A673 (cell line): ENCODE measurements around the gene CCL4. TPM values are rescaled to one million over a fixed set of nuclear protein-coding genes. Genes with fewer than 3 reads are reported as not detected.
"Not testable (repeated sequence)": the region's sequence is repeated elsewhere in the genome, so short reads cannot be mapped to it uniquely, and the experiment has no call there.

Source experiments
- BruUV-seq: library from RNA; stranded (reverse); fragments of 400-500 nt; replicated peaks from 2 replicates; lab custom pipeline; 2021; lab: Mats Ljungman, UMichigan
- CTCF ChIA-PET: fragments of 300-600 bp; sonication (Branson Sonifier 250); formaldehyde crosslinking; loops from one replicate; lab custom pipeline; 2022; ENCODE audit warnings: antibody characterized with exemption; lab: Charles Lee
- POLR2A ChIA-PET: fragments of 300-600 bp; sonication (Branson Sonifier 250); formaldehyde crosslinking; loops from one replicate; lab custom pipeline; 2022; ENCODE audit warnings: antibody characterized with exemption; ENCODE audit not compliant: low non-redundant PET; lab: Charles Lee
- DNase-seq: peaks from one replicate; pipeline ENCODE4 v3.0.0-alpha.2; 2015; ENCODE audit warnings: low spot score
- H3K27ac ChIP-seq: fragments of 200-600 bp; sonication (generic); 2 replicates; pipeline ENCODE4 v1.5.1; 2016; ENCODE audit warnings: mixed run types, low read depth, mild to moderate bottlenecking, mixed read lengths, antibody characterized with exemption, low read length; ENCODE audit not compliant: poor library complexity, severe bottlenecking
- H3K27me3 ChIP-seq: fragments of 200-600 bp; sonication (generic); replicated peaks from 2 replicates; pipeline ENCODE4 v1.6.1; 2017; ENCODE audit warnings: mixed run types, low read depth, mild to moderate bottlenecking, mixed read lengths, antibody characterized with exemption, low read length; ENCODE audit not compliant: insufficient read depth, poor library complexity
- H3K36me3 ChIP-seq: fragments of 200-600 bp; sonication (generic); 2 replicates; pipeline ENCODE4 v1.6.1; 2016; ENCODE audit warnings: mixed run types, mild to moderate bottlenecking, mixed read lengths, antibody characterized with exemption, low read length; ENCODE audit not compliant: insufficient read depth, poor library complexity, severe bottlenecking
- H3K4me1 ChIP-seq: fragments of 200-600 bp; sonication (generic); 2 replicates; pipeline ENCODE4 v1.6.1; 2017; ENCODE audit warnings: mixed run types, mild to moderate bottlenecking, mixed read lengths, antibody characterized with exemption, low read length; ENCODE audit not compliant: insufficient read depth, poor library complexity, severe bottlenecking
- H3K4me3 ChIP-seq: fragments of 200-600 bp; sonication (generic); 2 replicates; pipeline ENCODE4 v1.5.1; 2016; ENCODE audit warnings: low read depth, mixed run types, mild to moderate bottlenecking, mixed read lengths, low read length; ENCODE audit not compliant: poor library complexity, severe bottlenecking
- H3K9me3 ChIP-seq: fragments of 200-600 bp; sonication (generic); 2 replicates; pipeline ENCODE4 v1.6.1; 2016; ENCODE audit warnings: mixed run types, low read depth, mild to moderate bottlenecking, mixed read lengths, antibody characterized with exemption, low read length; ENCODE audit not compliant: poor library complexity, severe bottlenecking
- EZH2 ChIP-seq: fragments of 200-600 bp; sonication (generic); IDR thresholded peaks from 2 replicates; pipeline ENCODE4 v1.6.1; 2017; ENCODE audit warnings: borderline replicate concordance, low read depth, mild to moderate bottlenecking, mixed read lengths, antibody characterized with exemption, low read length; ENCODE audit not compliant: poor library complexity, severe bottlenecking
- intact Hi-C: fragments of 100-400 bp; cut with micrococcal nuclease; formaldehyde crosslinking; loops from one replicate; pipeline ENCODE4 v1.10.0; 2022; ENCODE audit not compliant: unreplicated experiment
- total RNA-seq: library from RNA; stranded (reverse); gene quantifications from 2 replicates; pipeline ENCODE4 v1.2.3, GENCODE V29; 2021
- TF ChIP-seq, protein P1 (sequence below): fragments of 300-800, 200-600 bp; sonication (generic); conservative IDR thresholded peaks from 2 replicates; pipeline ENCODE4 v1.5.1; 2017; ENCODE audit warnings: low read depth, mild to moderate bottlenecking, antibody characterized with exemption, low read length, moderate library complexity, mixed read lengths

The CCL4 gene
- total RNA-seq, 1 experiment from 2014 or later: not detected

DNA sequence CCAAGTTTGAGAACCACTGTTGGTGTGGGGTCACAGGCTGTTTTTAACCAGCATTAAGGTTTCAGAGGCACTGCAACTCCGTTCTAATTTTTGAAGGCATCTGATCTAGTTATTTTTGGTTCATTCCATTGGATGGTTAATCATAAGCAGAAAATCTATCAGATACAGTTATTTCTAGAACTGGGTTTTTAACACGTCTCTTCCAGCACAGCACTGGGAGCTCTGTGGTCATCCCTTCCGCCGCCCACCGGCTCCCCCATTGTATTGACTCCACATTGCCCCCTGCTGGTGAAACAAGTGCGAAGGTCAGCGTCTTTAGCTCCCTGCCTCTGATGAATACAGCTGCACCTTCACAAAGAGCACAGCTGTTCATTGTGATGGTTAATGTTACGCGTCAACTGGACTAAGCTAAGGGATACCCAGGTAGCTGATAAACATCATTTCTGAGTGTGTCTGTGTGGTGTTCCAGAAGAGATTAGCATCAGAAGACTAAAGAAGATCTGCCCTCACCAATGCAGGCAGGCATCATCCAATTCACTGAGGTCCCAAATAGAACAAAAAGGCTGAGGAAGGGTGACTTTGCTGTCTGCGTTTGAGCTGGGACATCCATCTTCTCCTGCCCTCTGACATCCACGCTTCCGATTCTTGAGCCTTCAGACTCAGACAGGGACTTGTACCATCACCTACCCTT is 31.1 kb upstream of the CCL4 start:
- intact Hi-C loops: loop anchor here (10.0 kb wide), 1 partner anchor 108 kb away; no protein-coding TSS in a partner anchor
- H3K36me3 ChIP-seq: no peaks in the 10 kb centered on the region
- BruUV-seq: no TSS peak

GRCh38 chr17:36074365-36074764 is 29.3 kb upstream of the CCL4 start:
- Histone ChIP-seq H3K27ac (no peak overlapping the region), H3K4me3 (no peak overlapping the region), H3K9me3 (no peaks in the 10 kb centered on the region), H3K4me1 (no peaks in the 10 kb centered on the region), H3K27me3 (no peaks in the 10 kb centered on the region), H3K36me3 (no peaks in the 10 kb centered on the region)
- BruUV-seq: no TSS peak
- ChIA-PET CTCF (no interaction called here), POLR2A (no interaction called here)
- DNase-seq: no peak
- intact Hi-C loops: loop anchor here (10.0 kb wide), 1 partner anchor 110 kb away; no protein-coding TSS in a partner anchor
- TF ChIP-seq EZH2: no peak
- TF ChIP-seq, protein P1, sequence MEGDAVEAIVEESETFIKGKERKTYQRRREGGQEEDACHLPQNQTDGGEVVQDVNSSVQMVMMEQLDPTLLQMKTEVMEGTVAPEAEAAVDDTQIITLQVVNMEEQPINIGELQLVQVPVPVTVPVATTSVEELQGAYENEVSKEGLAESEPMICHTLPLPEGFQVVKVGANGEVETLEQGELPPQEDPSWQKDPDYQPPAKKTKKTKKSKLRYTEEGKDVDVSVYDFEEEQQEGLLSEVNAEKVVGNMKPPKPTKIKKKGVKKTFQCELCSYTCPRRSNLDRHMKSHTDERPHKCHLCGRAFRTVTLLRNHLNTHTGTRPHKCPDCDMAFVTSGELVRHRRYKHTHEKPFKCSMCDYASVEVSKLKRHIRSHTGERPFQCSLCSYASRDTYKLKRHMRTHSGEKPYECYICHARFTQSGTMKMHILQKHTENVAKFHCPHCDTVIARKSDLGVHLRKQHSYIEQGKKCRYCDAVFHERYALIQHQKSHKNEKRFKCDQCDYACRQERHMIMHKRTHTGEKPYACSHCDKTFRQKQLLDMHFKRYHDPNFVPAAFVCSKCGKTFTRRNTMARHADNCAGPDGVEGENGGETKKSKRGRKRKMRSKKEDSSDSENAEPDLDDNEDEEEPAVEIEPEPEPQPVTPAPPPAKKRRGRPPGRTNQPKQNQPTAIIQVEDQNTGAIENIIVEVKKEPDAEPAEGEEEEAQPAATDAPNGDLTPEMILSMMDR: no peak

More for the DNA sequence above, 31.1 kb upstream of the CCL4 start:
- CTCF ChIA-PET: interaction anchor here (0.6 to 2.2 kb wide), 4 partner anchors 9 to 103 kb away, joined by 3 to 13 read pairs (median 6); no protein-coding TSS in a partner anchor
- Histone ChIP-seq H3K4me1 (no peaks in the 10 kb centered on the region), H3K9me3 (no peaks in the 10 kb centered on the region), H3K4me3 (no peak overlapping the region), H3K27me3 (no peaks in the 10 kb centered on the region), H3K27ac (no peak overlapping the region)
- TF ChIP-seq EZH2: no peak
- TF ChIP-seq, protein P1: peak; percentile 63
- POLR2A ChIA-PET: no interaction called here
- peak; percentile 38 for DNase-seq

DNA sequence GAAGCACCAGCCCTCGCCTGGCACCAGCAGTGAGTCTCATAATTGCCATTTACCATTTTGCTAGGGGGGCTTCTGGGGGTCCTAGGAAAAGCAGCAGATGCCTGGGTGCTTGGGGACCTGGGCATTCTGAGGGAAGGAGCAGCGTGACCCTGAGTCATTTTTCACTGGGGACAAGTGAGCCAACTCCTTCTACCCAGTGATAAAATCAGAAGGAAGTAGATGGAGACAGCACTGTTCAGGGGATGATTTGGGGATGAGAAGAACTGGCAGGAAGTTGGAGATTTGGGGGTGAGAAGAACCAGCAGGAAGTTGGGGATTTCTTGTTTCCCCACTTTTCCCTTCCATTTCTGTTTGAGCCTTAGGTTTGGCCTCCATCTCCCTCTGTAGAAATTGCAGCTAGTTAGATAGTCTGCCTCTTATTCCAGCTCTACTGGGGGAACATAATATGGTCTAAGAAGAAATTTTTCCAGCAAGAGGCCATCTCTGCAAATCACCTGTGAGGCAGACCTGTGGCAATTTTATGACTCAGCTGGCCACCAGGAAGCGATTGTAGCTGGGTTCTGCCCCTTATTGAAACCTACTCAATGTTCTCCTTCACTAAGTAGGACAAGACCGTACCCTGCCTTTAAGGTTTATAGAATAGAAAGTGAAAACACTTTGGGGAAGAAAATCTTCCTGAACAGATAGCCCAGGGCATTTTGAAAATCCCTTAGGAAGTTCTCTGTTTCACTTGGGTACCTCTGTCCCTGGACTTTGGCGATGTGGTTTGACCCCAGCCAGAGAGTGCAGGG is 21.8 kb upstream of the CCL4 start:
- H3K4me3 ChIP-seq, POLR2A ChIA-PET, H3K9me3 ChIP-seq, H3K36me3 ChIP-seq, BruUV-seq, H3K27ac ChIP-seq, DNase-seq, H3K27me3 ChIP-seq, intact Hi-C loops, H3K4me1 ChIP-seq: not testable (repeated sequence)
- CTCF ChIA-PET: interaction anchor here (0.6 kb wide), 1 partner anchor 9 kb away, joined by 3 read pairs; no protein-coding TSS in a partner anchor

- CTCF ChIA-PET: not testable (repeated sequence)
These were observed 21.0 kb upstream of the CCL4 start for GRCh38 chr17:36082482-36083120.

GRCh38 chr17:36083691-36084090 is 19.9 kb upstream of the CCL4 start:
- POLR2A ChIA-PET, CTCF ChIA-PET, H3K36me3 ChIP-seq, H3K9me3 ChIP-seq, H3K27me3 ChIP-seq, H3K4me1 ChIP-seq, BruUV-seq, H3K4me3 ChIP-seq, intact Hi-C loops, H3K27ac ChIP-seq, DNase-seq: not testable (repeated sequence)

More at GRCh38 chr17:36082482-36083120, 21.0 kb upstream of the CCL4 start:
- intact Hi-C loops, H3K4me3 ChIP-seq, H3K36me3 ChIP-seq, H3K4me1 ChIP-seq, DNase-seq, BruUV-seq, H3K9me3 ChIP-seq, H3K27me3 ChIP-seq, POLR2A ChIA-PET, H3K27ac ChIP-seq: not testable (repeated sequence)
